Brain microvascular endothelial cell (primary cell): ENCODE measurements around the gene RPP25L.

Source experiments
- DNase-seq: peaks from one replicate; pipeline ENCODE4 v3.0.0-alpha.2; 2020
- H3K27ac ChIP-seq: fragments of 250-450 bp; sonication (Bioruptor Pico); 2 replicates; pipeline ENCODE4 v1.5.1; 2020; ENCODE audit warnings: mild to moderate bottlenecking, moderate library complexity
- H3K27me3 ChIP-seq: fragments of 250-450 bp; sonication (Bioruptor Pico); replicated peaks from 2 replicates; pipeline ENCODE4 v1.5.1; 2020; ENCODE audit warnings: mild to moderate bottlenecking
- H3K36me3 ChIP-seq: fragments of 250-450 bp; sonication (Bioruptor Pico); replicated peaks from 2 replicates; pipeline ENCODE4 v1.5.1; 2020; ENCODE audit warnings: mild to moderate bottlenecking
- H3K4me3 ChIP-seq: 2 replicates; pipeline ENCODE4 v1.5.1; 2011; ENCODE audit warnings: low read depth, mild to moderate bottlenecking, control low read depth, low read length, moderate library complexity
- CTCF ChIP-seq: IDR thresholded peaks from 2 replicates; pipeline ENCODE4 v1.5.1; 2011; ENCODE audit warnings: low read depth, mild to moderate bottlenecking, moderate library complexity, low read length, control low read depth, inconsistent platforms; ENCODE audit errors: missing control alignments
- in situ Hi-C: cut with HindIII; loops from 2 replicates; pipeline ENCODE4 v1.10.0; 2017; ENCODE audit warnings: low sequenced_read_pairs, low pct_ligation_motif_present

RPP25L gene

GRCh38 chr9:34581318-34581717, 30.6 kb downstream of the RPP25L start:
- Histone ChIP-seq H3K4me3 (no peak overlapping the region), H3K27ac (no peak overlapping the region), H3K36me3 (no peaks in the 10 kb centered on the region), H3K27me3 (peaks cover 81% of the 10 kb centered on the region)
- DNase-seq = no peak
- TF ChIP-seq CTCF = no peak
- in situ Hi-C loops = no loop called here

- TF ChIP-seq CTCF = no peak
- Histone ChIP-seq H3K36me3 (no peaks in the 10 kb centered on the region), H3K4me3 (no peak overlapping the region), H3K27me3 (peaks cover 77% of the 10 kb centered on the region), H3K27ac (no peak overlapping the region)
- DNase-seq = no peak
- in situ Hi-C loops = no loop called here
These were observed 31.5 kb downstream of the RPP25L start for GRCh38 chr9:34580358-34580757.

- H3K27ac ChIP-seq = no peak overlapping the region
- TF ChIP-seq CTCF = no peak
- no peak for DNase-seq
- no peaks in the 10 kb centered on the region for H3K36me3 ChIP-seq
- no peak overlapping the region for H3K4me3 ChIP-seq
- peaks cover 74% of the 10 kb centered on the region for H3K27me3 ChIP-seq
- in situ Hi-C loops = no loop called here
These were observed 32.1 kb downstream of the RPP25L start for GRCh38 chr9:34579808-34580163.

- no peak overlapping the region for H3K4me3 ChIP-seq
- TF ChIP-seq CTCF = no peak
- no peak overlapping the region for H3K27ac ChIP-seq
- in situ Hi-C loops = no loop called here
- no peak for DNase-seq
- H3K27me3 ChIP-seq = peaks cover 69% of the 10 kb centered on the region
- H3K36me3 ChIP-seq = no peaks in the 10 kb centered on the region
These were observed 32.6 kb downstream of the RPP25L start for GRCh38 chr9:34579104-34579807.

GRCh38 chr9:34578241-34579103, 33.4 kb downstream of the RPP25L start:
- H3K4me3 ChIP-seq = no peak overlapping the region
- no peak overlapping the region for H3K27ac ChIP-seq
- TF ChIP-seq CTCF = no peak
- peak; percentile 43 for DNase-seq
- in situ Hi-C loops = no loop called here
- peaks cover 62% of the 10 kb centered on the region for H3K27me3 ChIP-seq
- H3K36me3 ChIP-seq = no peaks in the 10 kb centered on the region
